Natural killer cell (primary cell): ENCODE data around the gene IFNGR2. TPM values are rescaled to one million over a fixed set of nuclear protein-coding genes. Genes with fewer than 3 reads are reported as not detected.

Experiments used
- ATAC-seq, 3 donors: fragments of 150-1000 bp in 2 of 3; fragments of 200-7000 bp in 1 of 3; cut with Tn5 transposase; 1 replicate in 1 of 3; 2 replicates in 2 of 3; pipeline ENCODE4 v1.10.0; 2021; ENCODE audit warnings: mild to moderate bottlenecking in 2 of 3, moderate library complexity in 2 of 3
- DNase-seq, 2 donors: peaks; one replicate each; pipeline versions ENCODE4 v3.0.0 to v3.0.0-alpha.2; 2013 to 2021; ENCODE audit warnings: mixed read lengths in 1 of 2
- H3K27ac ChIP-seq: one replicate; pipeline ENCODE4 v1.5.1; 2013; ENCODE audit warnings: mild to moderate bottlenecking, low read length
- H3K27me3 ChIP-seq: one replicate; pipeline ENCODE4 v1.6.1; 2013; ENCODE audit warnings: low read length; ENCODE audit not compliant: control insufficient read depth, insufficient read depth
- H3K36me3 ChIP-seq: one replicate; pipeline ENCODE4 v1.6.1; 2013; ENCODE audit warnings: low read length; ENCODE audit not compliant: control insufficient read depth, insufficient read depth
- H3K4me1 ChIP-seq: one replicate; pipeline ENCODE4 v1.6.1; 2013; ENCODE audit warnings: low read length; ENCODE audit not compliant: control insufficient read depth, insufficient read depth
- H3K4me3 ChIP-seq: one replicate; pipeline ENCODE4 v1.5.1; 2013; ENCODE audit warnings: low read length
- H3K9me3 ChIP-seq: one replicate; pipeline ENCODE4 v1.6.1; 2013; ENCODE audit warnings: low read length; ENCODE audit not compliant: control insufficient read depth, insufficient read depth
- H3K27ac Mint-ChIP-seq, 2 donors: one replicate each; pipeline ENCODE4 v1.8.0; 2022; ENCODE audit warnings: mild to moderate bottlenecking in 2 of 2, mixed read lengths in 2 of 2, moderate library complexity in 1 of 2
- H3K27me3 Mint-ChIP-seq, 2 donors: one replicate each; pipeline ENCODE4 v1.8.0; 2022; ENCODE audit warnings: low read depth in 2 of 2, mixed read lengths in 2 of 2
- H3K36me3 Mint-ChIP-seq: one replicate; pipeline ENCODE4 v1.8.0; 2022; ENCODE audit warnings: mixed read lengths
- H3K4me1 Mint-ChIP-seq, 2 donors: one replicate each; pipeline ENCODE4 v1.8.0; 2022; ENCODE audit warnings: mixed read lengths in 2 of 2
- H3K4me3 Mint-ChIP-seq: one replicate; pipeline ENCODE4 v1.8.0; 2022; ENCODE audit warnings: mild to moderate bottlenecking, moderate library complexity, mixed read lengths
- H3K9me3 Mint-ChIP-seq, 2 donors: one replicate each; pipeline ENCODE4 v1.8.0; 2022; ENCODE audit warnings: mixed read lengths in 2 of 2
- WGBS: methylation state at CpG from one replicate; pipeline ENCODE4 v1.1.7; 2013; ENCODE audit warnings: missing lambda C conversion rate; ENCODE audit not compliant: insufficient coverage; 5-methylcytosine and 5-hydroxymethylcytosine counted together
- intact Hi-C: fragments of 100-400 bp; cut with micrococcal nuclease; formaldehyde crosslinking; loops from one replicate; pipeline ENCODE4 v1.14.2; 2022
- total RNA-seq, 4 donors: library from RNA; stranded (reverse); fragments of 120-200 nt in 1 of 4; gene quantifications; one replicate each; pipeline versions ENCODE4 v1.2.3 to v1.2.4, GENCODE V29; 2013 to 2022
- TF ChIP-seq, protein P1 (sequence below): fragments of 200-600 bp; IDR thresholded peaks from one replicate; pipeline ENCODE4 v1.8.0; 2022; ENCODE audit warnings: antibody characterized with exemption

IFNGR2 gene
- total RNA-seq, 3 donors from 2014 or later (not counting 1 experiment from before 2014, with no cell fraction given) = 3.6 to 16.5 (median 8.6) TPM

DNA sequence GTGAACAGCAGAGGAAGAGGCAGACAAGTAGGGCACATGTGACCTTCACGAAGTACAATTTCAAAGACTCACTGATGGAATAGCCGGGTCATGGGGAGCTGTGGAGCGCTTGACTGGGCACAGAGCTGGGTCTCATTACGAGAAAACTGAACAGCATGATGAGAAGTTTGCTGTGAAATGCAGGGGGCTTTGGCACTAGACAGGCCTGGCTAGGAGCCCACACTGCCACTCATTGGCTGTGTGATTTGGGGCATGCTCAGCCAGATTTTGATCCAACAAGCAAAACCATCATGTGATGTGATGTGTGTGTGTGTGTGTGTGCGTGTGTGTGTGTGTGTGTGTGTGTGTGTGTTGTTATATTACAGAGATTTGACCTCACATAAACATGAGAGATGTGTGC lies 4.9 kb upstream of the IFNGR2 start:
- peaks cover 54% of the 10 kb centered on the region for H3K27me3 ChIP-seq
- H3K27ac ChIP-seq = no peak overlapping the region
- intact Hi-C loops = no loop called here
- Mint-ChIP-seq H3K4me1 (peaks cover 0 to 4% of the 10 kb centered on the region in 2 donors), H3K27me3 (peaks cover 50 to 61% of the 10 kb centered on the region in 2 donors), H3K9me3 (no peaks in the 10 kb centered on the region), H3K27ac (no peak overlapping the region), H3K36me3 (no peaks in the 10 kb centered on the region), H3K4me3 (no peak overlapping the region)
- TF ChIP-seq, protein P1, sequence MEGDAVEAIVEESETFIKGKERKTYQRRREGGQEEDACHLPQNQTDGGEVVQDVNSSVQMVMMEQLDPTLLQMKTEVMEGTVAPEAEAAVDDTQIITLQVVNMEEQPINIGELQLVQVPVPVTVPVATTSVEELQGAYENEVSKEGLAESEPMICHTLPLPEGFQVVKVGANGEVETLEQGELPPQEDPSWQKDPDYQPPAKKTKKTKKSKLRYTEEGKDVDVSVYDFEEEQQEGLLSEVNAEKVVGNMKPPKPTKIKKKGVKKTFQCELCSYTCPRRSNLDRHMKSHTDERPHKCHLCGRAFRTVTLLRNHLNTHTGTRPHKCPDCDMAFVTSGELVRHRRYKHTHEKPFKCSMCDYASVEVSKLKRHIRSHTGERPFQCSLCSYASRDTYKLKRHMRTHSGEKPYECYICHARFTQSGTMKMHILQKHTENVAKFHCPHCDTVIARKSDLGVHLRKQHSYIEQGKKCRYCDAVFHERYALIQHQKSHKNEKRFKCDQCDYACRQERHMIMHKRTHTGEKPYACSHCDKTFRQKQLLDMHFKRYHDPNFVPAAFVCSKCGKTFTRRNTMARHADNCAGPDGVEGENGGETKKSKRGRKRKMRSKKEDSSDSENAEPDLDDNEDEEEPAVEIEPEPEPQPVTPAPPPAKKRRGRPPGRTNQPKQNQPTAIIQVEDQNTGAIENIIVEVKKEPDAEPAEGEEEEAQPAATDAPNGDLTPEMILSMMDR = no peak
- H3K9me3 ChIP-seq = no peaks in the 10 kb centered on the region
- no peak for ATAC-seq
- peaks cover 28% of the 10 kb centered on the region for H3K4me1 ChIP-seq
- 89% methylated on average over 5 of the region's 5 CpGs for WGBS
- no peak for DNase-seq
- H3K4me3 ChIP-seq = no peak overlapping the region
- no peaks in the 10 kb centered on the region for H3K36me3 ChIP-seq

GRCh38 chr21:33401630-33401992 lies 1.6 kb upstream of the IFNGR2 start:
- Mint-ChIP-seq H3K36me3 (no peaks in the 10 kb centered on the region), H3K9me3 (no peaks in the 10 kb centered on the region), H3K27ac (no peak overlapping the region), H3K27me3 (peaks cover 55 to 57% of the 10 kb centered on the region in 2 donors), H3K4me1 (peaks cover 8 to 11% of the 10 kb centered on the region in 2 donors), H3K4me3 (no peak overlapping the region)
- DNase-seq (peak in 1 of 2 donors; percentile 18), ATAC-seq (no peak)
- WGBS = 78% methylated on average over 5 of the region's 6 CpGs
- intact Hi-C loops = no loop called here
- Histone ChIP-seq H3K27me3 (peaks cover 53% of the 10 kb centered on the region), H3K36me3 (no peaks in the 10 kb centered on the region), H3K9me3 (no peaks in the 10 kb centered on the region), H3K27ac (no peak overlapping the region), H3K4me1 (peaks cover 35% of the 10 kb centered on the region), H3K4me3 (no peak overlapping the region)
- TF ChIP-seq, protein P1 = no peak

- Mint-ChIP-seq H3K27ac (no peak overlapping the region), H3K9me3 (no peaks in the 10 kb centered on the region), H3K27me3 (peaks cover 57 to 58% of the 10 kb centered on the region in 2 donors), H3K36me3 (no peaks in the 10 kb centered on the region), H3K4me1 (peaks cover 8 to 15% of the 10 kb centered on the region in 2 donors), H3K4me3 (peak overlapping the region; percentile 21)
- peak overlapping the region; percentile 18 for H3K4me3 ChIP-seq
- H3K27me3 ChIP-seq = peaks cover 52% of the 10 kb centered on the region
- intact Hi-C loops = no loop called here
- WGBS = 51% methylated on average over 45 of the region's 45 CpGs
- peaks cover 37% of the 10 kb centered on the region for H3K4me1 ChIP-seq
- ATAC-seq (peak; percentile 20 to 60 (median 48)), DNase-seq (peak in 1 of 2 donors; percentile 57)
- no peaks in the 10 kb centered on the region for H3K36me3 ChIP-seq
- no peaks in the 10 kb centered on the region for H3K9me3 ChIP-seq
- TF ChIP-seq, protein P1 = no peak
- H3K27ac ChIP-seq = peak overlapping the region; percentile 59
Observed at GRCh38 chr21:33402001-33402979, 923 bp upstream of the IFNGR2 start.
